Spleen (tissue), 3 donors: ENCODE results near the gene EPHB1.

ENCODE experiments used
- POLR2A ChIP-seq, 3 donors: fragments of 450-650 bp; IDR thresholded peaks; one replicate each; pipeline ENCODE4 v1.5.1; 2017; ENCODE audit warnings: antibody characterized with exemption in 3 of 3, mild to moderate bottlenecking in 1 of 3
- POLR2AphosphoS5 ChIP-seq, 3 donors: sonication (generic); formaldehyde crosslinking; IDR thresholded peaks; one replicate each; pipeline ENCODE4 v1.5.1; 2017; ENCODE audit warnings: antibody characterized with exemption in 3 of 3

GRCh38 chr3:134754768-134755559 lies 40.1 kb upstream of the EPHB1 start:
- TF ChIP-seq POLR2AphosphoS5 (IDR thresholded peaks at IDR 0.05), result no peak
- TF ChIP-seq POLR2A (IDR thresholded peaks at IDR 0.05), result no peak
